Breast epithelium (tissue), 4 donors: ENCODE results near the gene GLRA2. TPM values are rescaled to one million over a fixed set of nuclear protein-coding genes. Genes with fewer than 3 reads are reported as not detected.

ENCODE experiments used
- DNase-seq, 2 donors: peaks; one replicate each; pipeline ENCODE4 v3.0.0-alpha.2; 2019; ENCODE audit warnings: low spot score in 2 of 2
- H3K27ac ChIP-seq, 2 donors: fragments of 200-600 bp; sonication (generic) in 1 of 2; one replicate each; pipeline ENCODE4 v1.5.1; 2016 to 2019; ENCODE audit warnings: mild to moderate bottlenecking in 1 of 2
- H3K27me3 ChIP-seq, 2 donors: fragments of 200-600 bp; sonication (generic) in 1 of 2; one replicate each; pipeline versions ENCODE4 v1.5.1 to v1.6.0; 2017 to 2019; ENCODE audit warnings: control low read depth in 1 of 2, mild to moderate bottlenecking in 1 of 2
- H3K36me3 ChIP-seq: fragments of 200-600 bp; one replicate; pipeline ENCODE4 v1.5.1; 2019
- H3K4me1 ChIP-seq, 2 donors: fragments of 200-600 bp; sonication (generic); one replicate each; pipeline ENCODE4 v1.5.1; 2016 to 2019; ENCODE audit warnings: control low read depth in 1 of 2
- H3K4me3 ChIP-seq, 3 donors: fragments of 200-600 bp; sonication (generic); 1 replicate in 2 of 3; 2 replicates in 1 of 3; pipeline ENCODE4 v1.5.1; 2016 to 2019; ENCODE audit warnings: mild to moderate bottlenecking in 3 of 3, moderate library complexity in 2 of 3
- H3K9me3 ChIP-seq, 2 donors: fragments of 200-600 bp; sonication (generic) in 1 of 2; one replicate each; pipeline ENCODE4 v1.5.1; 2016 to 2019; ENCODE audit warnings: control low read depth in 1 of 2
- POLR2A ChIP-seq: fragments of 450-650 bp; IDR thresholded peaks from one replicate; pipeline ENCODE4 v1.6.1; 2016; ENCODE audit warnings: antibody characterized with exemption, mild to moderate bottlenecking, moderate library complexity
- POLR2AphosphoS5 ChIP-seq, 3 donors: sonication (generic); formaldehyde crosslinking; IDR thresholded peaks; one replicate each; pipeline ENCODE4 v1.6.1; 2017; ENCODE audit warnings: antibody characterized with exemption in 3 of 3
- intact Hi-C: fragments of 100-400 bp; cut with DNase I; formaldehyde crosslinking; loops from one replicate; pipeline ENCODE4 v1.15.1; 2023; ENCODE audit warnings: low total_unique reads
- total RNA-seq, 3 donors: library from RNA; depleted of rRNA; stranded (reverse); fragments of >200 nt; gene quantifications; one replicate each; pipeline ENCODE4 v1.1.0, GENCODE V29; 2016
- TF ChIP-seq, protein P1 (sequence below), 3 donors: fragments of 450-650 bp; IDR thresholded peaks; one replicate each; pipeline ENCODE4 v1.5.1; 2016 to 2017; ENCODE audit warnings: antibody characterized with exemption in 3 of 3, mild to moderate bottlenecking in 3 of 3, moderate library complexity in 3 of 3

The GLRA2 gene
- total RNA-seq, 3 donors from 2014 or later, result not detected

- H3K27ac ChIP-seq, result no peak overlapping the region
- intact Hi-C loops, result no loop called here
- no peak for DNase-seq
- TF ChIP-seq POLR2AphosphoS5 (IDR thresholded peaks at IDR 0.05), result no peak
- no peak for TF ChIP-seq POLR2A
- TF ChIP-seq, protein P1, sequence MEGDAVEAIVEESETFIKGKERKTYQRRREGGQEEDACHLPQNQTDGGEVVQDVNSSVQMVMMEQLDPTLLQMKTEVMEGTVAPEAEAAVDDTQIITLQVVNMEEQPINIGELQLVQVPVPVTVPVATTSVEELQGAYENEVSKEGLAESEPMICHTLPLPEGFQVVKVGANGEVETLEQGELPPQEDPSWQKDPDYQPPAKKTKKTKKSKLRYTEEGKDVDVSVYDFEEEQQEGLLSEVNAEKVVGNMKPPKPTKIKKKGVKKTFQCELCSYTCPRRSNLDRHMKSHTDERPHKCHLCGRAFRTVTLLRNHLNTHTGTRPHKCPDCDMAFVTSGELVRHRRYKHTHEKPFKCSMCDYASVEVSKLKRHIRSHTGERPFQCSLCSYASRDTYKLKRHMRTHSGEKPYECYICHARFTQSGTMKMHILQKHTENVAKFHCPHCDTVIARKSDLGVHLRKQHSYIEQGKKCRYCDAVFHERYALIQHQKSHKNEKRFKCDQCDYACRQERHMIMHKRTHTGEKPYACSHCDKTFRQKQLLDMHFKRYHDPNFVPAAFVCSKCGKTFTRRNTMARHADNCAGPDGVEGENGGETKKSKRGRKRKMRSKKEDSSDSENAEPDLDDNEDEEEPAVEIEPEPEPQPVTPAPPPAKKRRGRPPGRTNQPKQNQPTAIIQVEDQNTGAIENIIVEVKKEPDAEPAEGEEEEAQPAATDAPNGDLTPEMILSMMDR (IDR thresholded peaks at IDR 0.05), result no peak
- H3K4me3 ChIP-seq, result no peak overlapping the region
- no peaks in the 10 kb centered on the region for H3K4me1 ChIP-seq
- H3K9me3 ChIP-seq, result peaks cover 0 to 44% of the 10 kb centered on the region in 2 donors
- no peaks in the 10 kb centered on the region for H3K36me3 ChIP-seq
- H3K27me3 ChIP-seq, result peaks cover 0 to 3% of the 10 kb centered on the region in 2 donors
These were observed 34.7 kb downstream of the GLRA2 start for GRCh38 chrX:14564058-14564457.

DNA sequence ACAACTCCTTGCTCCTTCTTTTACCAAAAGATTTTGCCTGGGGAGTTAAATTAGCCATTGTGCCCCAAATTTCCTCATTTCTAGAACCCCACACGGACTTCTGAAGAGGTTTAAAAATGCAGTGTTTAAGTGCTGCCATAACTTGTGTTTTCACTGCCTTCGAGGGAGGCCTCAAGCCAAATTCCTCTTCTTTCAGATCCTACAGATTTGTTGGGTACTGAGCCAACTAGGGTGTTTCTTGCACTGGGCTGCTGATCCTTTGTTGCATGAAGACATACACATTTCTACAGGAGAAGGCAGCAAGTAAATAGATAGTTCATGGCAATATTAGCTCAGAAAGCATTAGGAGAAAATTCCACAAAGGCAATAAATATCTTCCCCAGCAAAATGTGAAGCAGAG, 43.8 kb downstream of the GLRA2 start:
- no peak for TF ChIP-seq POLR2AphosphoS5 (IDR thresholded peaks at IDR 0.05)
- TF ChIP-seq, protein P1 (IDR thresholded peaks at IDR 0.05), result no peak
- TF ChIP-seq POLR2A, result no peak
- Histone ChIP-seq H3K27me3 (no peaks in the 10 kb centered on the region), H3K27ac (no peak overlapping the region), H3K9me3 (no peaks in the 10 kb centered on the region), H3K36me3 (no peaks in the 10 kb centered on the region), H3K4me3 (no peak overlapping the region), H3K4me1 (no peaks in the 10 kb centered on the region)
- no peak for DNase-seq
- intact Hi-C loops, result no loop called here

DNA sequence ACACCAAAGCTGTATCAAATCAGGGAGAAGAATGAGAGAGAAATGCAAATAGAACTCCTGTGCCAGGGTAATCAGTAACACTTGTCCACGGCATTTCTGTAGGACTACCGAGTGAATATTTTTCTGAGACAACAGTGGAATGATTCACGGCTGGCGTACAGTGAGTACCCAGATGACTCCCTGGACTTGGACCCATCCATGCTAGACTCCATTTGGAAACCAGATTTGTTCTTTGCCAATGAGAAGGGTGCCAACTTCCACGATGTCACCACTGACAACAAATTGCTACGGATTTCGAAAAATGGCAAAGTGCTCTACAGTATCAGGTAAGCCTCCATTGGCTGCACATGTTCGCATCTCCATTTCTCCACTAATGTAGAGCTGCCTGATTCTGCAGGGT, 51.7 kb downstream of the GLRA2 start:
- TF ChIP-seq POLR2AphosphoS5 (IDR thresholded peaks at IDR 0.05) (no peak), POLR2A (no peak)
- TF ChIP-seq, protein P1 (IDR thresholded peaks at IDR 0.05), result no peak
- intact Hi-C loops, result no loop called here
- Histone ChIP-seq H3K9me3 (no peaks in the 10 kb centered on the region), H3K4me3 (no peak overlapping the region), H3K27me3 (no peaks in the 10 kb centered on the region), H3K4me1 (no peaks in the 10 kb centered on the region), H3K36me3 (no peaks in the 10 kb centered on the region), H3K27ac (no peak overlapping the region)
- no peak for DNase-seq

- Histone ChIP-seq H3K27ac (no peak overlapping the region), H3K4me1 (no peaks in the 10 kb centered on the region), H3K4me3 (no peak overlapping the region), H3K9me3 (peaks cover 0 to 7% of the 10 kb centered on the region in 2 donors), H3K27me3 (no peaks in the 10 kb centered on the region), H3K36me3 (no peaks in the 10 kb centered on the region)
- TF ChIP-seq, protein P1 (IDR thresholded peaks at IDR 0.05), result no peak
- TF ChIP-seq POLR2A, result no peak
- no peak for TF ChIP-seq POLR2AphosphoS5 (IDR thresholded peaks at IDR 0.05)
- intact Hi-C loops, result no loop called here
- no peak for DNase-seq
These were observed 55.2 kb downstream of the GLRA2 start for GRCh38 chrX:14584548-14584947.

- TF ChIP-seq, protein P1 (IDR thresholded peaks at IDR 0.05), result no peak
- no peak for TF ChIP-seq POLR2A
- no peak for TF ChIP-seq POLR2AphosphoS5 (IDR thresholded peaks at IDR 0.05)
- DNase-seq, result no peak
- H3K36me3 ChIP-seq, result no peaks in the 10 kb centered on the region
- no peaks in the 10 kb centered on the region for H3K4me1 ChIP-seq
- no peak overlapping the region for H3K27ac ChIP-seq
- H3K4me3 ChIP-seq, result no peak overlapping the region
- peaks cover 0 to 7% of the 10 kb centered on the region in 2 donors for H3K9me3 ChIP-seq
- intact Hi-C loops, result no loop called here
- no peaks in the 10 kb centered on the region for H3K27me3 ChIP-seq
These were observed 60.9 kb downstream of the GLRA2 start for GRCh38 chrX:14590216-14590615.
